Cerebellar nuclear complex (tissue), 1 donor: ENCODE measurements around the gene EVI5.

Source experiments
- DNase-seq, 2 experiments: peaks; one replicate each; lab custom pipeline; 2025; lab: John Stamatoyannopoulos, UW

EVI5 gene

DNA sequence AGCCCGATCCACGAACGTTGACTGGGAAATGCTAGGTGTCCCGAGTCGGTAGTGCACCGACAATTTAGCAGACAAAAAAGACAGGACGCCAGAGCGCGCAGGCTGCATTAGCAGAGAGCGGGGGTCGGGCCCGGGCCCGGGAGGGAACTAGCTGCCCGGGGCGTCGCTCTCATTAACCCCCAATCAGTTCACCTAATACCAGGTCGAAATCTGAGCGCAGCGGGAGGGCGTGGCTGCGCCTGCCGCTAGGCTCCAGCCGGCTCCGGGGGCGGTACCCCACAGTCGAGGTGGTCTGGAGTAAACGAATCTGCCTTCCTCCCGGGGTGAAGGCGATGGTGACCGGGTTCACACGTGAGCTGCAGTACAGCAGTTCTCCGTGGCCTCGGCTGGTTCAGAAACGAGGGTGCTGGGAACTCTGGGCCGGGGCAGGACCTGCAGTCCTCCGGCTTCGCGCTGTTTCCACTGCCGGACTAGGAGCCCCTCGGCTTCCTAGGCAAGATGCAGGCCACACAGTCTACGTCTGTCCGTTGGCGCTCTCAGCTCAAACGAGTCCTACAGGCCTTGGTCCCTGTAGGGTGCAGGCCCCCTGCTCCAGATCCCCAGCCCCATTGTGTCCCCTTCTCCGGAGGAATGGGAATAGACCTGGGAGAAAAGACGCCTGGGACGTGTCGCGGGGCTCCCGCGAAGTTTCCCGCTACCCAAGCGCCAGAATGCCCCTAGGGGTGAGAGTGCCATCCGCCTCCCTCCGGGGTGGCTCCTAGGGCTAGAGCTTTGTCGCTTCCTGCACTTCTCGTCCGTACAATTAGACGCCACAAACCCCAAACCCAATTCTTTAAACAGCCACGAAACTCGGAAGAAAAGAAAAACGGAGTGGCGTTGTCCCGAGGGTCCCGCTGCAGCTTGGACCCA lies 300.2 kb downstream of the EVI5 start:
- DNase-seq = no peak

DNA sequence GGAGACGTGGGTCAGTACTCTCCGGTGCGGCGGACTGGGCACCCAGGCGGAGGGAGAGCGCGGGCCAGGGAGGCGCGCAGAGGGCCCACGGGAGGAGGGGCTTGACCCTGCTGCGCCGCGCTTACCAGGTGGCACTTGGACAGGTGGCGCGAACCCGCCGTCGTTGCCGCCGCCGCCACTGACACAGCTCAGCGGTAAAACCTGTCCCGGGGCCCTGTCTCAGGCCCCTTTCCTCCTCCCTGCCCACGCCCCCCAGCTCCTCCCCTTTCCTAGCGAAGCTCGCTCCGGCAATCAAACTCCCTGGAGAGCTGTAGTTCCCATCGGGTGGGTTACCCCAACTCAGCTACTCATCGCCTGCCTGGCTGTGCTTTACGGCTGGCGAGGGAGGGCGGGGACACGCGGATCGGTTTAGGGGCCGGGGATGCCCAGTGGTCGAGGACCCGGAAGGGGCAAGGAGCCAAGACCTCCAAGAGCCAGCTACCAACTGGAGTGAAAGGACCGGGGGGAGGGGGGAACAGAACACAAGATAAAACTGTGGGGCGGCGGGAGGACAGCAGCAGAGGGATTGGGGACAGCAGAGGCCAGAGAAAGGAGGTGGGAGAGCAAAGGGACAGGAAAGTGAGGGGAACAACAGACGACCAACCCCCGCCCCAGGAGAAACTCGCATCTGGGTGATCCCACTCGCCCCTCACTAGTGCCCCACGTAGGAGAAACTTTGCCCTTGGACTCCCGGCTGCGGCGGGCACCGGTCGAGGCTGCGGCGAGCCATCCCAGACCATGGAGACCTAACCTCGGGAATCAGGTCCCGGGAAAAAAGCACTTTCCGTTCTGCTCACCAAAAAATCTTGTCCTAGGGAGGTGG lies 301.1 kb downstream of the EVI5 start:
- DNase-seq = no peak

DNA sequence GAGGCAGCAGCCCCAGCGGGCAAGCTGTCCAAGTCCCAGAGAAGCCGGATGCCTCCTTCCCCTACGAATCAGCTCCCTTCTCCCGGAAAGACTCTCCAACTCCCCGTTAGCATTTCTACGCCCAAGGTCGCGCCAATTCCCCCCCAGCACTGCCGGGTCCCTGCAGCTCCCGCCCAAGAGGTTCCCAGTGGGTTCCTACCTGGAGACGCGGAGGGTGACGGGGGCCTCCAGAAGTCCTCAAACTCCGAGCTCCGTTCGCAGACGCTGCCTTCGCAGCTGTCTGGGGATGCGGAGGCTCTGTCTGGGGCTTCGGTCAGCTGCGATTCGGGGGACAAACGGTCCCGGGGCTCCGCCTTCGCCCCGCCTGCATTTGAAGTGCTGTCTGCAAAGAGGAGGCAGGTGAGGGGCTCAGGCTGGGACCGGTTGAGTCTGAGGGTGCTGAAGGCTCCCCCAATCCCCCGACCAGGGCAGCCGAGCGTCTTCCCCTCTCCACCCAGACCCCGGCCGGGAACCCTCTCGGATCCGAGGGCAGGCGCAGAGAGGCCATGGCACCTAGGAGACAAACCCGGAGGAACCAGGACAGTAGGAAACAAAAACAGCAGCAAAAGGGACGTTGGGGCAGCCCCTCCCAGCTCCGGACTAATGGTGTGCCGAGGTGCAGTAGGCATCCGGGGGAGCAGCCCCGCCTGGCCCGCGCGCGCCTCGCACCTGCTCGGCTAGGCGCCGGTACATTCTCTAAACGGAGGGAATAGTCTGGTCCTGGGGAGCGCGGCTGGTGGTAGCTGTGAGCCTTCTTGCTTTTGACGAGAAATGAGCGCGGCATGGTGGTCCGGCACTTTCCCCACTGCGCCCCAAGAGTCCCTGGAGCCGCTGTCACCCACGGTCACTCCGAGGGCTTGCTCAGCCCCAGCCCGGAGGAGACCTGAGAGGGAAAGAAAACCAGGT lies 302.0 kb downstream of the EVI5 start:
- no peak for DNase-seq

DNA sequence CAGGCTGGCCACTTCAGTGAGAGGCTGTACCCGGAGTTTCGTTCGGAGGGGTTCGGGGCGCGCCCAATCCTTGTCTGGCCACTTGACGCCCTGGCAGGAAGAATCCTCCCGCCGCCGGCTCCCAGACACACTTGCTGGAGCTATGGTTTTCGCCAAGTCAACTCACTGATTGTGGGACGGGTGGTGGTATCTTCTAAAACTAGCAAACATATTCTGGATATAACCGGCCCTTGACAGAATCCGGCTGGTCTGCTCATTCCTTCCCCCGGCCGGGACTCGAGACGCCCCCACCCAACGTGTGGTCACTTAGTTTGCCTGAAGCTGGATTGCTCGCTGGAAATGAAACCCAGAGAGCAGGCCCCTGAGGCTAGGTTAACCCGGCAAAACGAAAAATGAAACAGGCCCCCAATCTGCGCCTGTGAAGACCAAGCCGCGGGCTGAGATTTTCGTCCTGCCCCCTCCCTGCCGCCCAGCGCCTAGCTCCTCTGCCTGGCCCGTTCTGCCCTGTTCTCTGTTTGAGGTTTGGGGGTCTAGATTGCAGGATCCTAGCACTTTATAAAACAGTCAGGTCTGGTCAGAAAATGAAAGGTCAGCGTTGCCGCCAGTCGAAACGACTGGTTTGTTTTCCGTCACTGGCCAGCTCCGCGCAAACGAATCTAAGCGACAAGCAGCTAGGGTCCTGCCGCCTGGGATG lies 302.8 kb downstream of the EVI5 start:
- DNase-seq = no peak

DNA sequence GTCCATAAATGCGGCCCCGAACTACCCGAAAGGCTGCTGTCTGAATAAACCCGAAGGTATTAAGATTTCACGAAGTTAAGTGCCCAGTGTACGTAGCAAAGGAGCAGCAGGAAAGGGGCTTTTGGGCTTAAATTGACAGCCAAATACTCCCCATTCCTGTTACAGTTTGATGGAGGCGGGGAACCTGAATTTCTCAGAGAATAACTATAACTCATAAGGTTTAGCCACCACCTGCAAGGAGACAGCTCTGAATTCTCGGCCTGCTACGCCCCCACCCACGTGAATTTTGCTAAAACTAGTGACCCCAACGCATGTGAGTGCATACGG lies 303.3 kb downstream of the EVI5 start:
- DNase-seq = no peak

DNA sequence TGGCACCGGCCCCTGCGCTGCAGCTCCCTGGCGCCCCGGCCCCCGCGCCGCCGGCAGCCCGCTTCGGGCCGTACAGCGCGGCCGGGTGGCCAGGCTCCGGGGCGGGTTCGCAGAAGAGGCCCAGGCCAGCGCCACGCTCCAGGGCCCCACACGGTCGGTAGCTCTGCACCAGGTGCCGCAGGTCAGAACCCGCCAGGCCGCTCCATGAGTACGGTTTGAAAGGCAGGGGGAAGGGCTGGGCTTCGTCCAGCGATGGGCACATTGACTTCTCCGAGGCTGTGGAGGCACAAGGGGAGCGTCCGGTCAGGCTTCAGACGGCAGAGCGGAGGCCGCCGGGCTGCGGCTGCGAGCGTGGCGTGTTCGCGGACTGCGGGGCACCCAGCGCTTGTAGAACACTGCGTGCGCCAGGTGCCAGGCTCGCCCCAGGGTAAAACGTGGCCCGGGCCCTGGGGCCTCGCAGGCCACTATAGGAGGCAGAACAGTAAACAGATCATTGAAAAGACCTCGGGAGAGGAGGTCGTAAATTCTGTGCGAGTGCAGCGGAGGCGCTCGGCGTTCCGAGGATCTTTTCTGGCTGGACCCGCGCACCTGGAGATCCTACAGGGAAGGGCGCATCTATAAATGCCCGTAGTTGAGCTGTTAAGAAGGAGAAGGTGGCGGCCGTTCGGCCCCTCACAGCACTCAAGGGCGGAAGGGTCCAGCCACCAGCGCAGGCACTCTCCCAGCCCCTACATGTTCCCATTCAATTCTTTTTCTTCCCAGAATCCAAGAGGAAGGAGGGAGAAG lies 303.9 kb downstream of the EVI5 start:
- no peak for DNase-seq

DNA sequence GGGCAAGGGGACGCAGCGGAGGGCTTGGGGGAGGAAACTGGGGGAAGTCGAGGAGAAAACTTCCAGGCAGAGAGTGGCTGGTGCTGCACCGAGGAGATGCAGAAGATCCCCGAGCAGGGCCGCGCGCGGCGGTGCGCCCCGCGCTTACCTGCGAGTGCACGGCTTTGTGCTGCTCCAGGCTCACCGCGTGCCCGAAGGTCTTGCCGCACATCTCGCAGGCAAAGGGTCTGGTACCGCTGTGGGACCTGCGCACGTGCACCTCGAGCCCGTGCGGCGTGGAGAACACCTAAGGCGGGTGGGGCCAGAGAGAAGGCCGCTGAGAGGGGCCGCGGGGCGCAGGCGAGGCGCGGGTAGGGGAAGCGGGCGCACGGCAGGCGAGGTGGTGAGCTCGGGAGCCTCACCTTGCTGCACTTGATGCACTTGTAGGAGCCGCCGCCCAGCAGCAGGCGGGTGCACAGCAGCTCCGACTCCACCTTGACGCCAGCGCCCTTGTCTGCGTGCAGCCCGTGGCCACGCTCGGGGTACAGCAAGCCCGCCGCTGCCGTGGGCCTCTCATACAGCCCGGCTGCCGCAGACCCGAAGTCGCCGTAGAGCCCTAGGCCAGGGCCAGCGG lies 304.6 kb downstream of the EVI5 start:
- no peak for DNase-seq

DNA sequence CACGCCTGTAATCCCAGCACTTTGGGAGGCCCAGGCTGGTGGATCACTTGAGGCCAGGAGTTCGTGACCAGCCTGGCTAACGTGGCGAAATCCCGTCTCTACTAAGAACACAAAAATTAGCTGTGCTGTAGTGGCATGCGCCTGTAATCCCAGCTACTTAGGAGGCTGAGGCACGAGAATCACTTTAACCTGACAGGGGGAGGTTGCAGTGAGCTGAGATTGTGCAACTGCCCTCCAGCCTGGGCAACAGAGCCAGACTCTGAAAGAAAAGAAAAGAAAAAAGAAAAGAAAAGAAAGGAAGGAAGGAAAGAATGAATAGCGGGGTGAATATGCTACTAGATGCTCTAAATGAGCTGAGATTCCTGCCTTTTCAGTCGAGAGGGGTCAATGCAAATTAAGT lies 305.3 kb downstream of the EVI5 start:
- no peak for DNase-seq

DNA sequence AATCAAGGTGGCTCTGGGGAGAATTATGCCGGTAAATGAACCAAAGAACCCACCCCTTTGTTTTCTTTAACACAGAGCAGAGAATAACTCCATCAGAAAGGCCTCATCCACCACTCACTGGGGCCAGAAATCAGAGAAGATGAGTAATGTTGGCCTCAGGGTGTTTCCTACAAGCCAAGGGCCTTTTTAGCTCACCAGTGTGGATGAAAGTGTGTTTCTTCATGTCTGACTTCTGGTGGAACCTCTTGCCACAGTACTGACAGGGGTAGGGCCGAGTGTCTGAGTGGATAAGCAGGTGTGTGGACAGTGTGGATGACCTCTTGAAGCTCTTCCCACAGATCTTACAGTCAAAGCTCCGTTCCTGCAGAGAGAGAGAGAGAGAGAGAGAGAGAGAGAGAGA lies 306.5 kb downstream of the EVI5 start:
- DNase-seq = no peak

DNA sequence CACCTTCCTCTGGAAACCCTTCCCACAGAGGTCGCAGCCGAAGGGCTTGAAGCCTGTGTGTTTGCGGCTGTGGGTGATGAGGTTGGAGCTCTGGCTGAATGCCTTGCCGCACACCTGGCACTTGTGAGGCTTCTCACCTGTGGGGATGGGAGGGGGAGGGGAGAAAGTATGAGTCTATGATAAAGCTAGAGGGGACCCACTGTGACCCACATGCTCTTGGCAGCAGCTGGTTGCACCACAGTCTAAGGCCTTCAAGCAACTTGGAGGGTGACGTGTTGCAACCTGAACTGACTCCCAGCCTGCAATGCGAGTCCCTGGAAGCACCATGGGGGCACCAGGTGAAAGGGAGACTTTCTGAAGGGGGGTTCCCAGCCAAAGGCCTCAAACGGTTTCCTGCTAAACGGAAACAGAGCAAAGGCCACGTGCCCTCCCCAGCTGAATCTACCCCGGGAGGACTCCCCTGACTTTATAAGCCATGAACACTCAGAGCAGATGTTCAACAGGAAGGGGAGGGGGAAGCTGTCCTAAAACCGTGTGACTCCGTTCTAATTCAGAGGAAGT lies 308.8 kb downstream of the EVI5 start:
- no peak for DNase-seq

DNA sequence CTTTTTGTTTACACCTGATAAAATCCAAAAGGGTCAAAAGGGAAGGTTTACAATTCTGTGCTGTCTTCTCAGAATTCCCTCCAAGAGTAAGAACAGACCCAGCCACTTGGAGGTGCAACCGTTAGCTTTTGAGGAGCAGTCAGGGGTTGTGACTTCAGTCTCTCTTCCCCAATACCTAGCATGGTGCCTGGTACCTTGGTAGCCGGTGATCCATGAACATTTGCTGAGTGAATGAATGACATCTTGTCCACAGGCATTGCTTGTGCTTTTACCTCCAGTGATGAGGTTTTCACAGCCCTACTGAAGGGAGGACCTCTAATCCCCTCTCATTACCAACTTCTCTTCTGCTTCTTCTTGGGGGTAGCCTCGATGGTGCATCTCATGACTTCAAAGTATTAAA lies 309.9 kb downstream of the EVI5 start:
- DNase-seq = no peak

DNA sequence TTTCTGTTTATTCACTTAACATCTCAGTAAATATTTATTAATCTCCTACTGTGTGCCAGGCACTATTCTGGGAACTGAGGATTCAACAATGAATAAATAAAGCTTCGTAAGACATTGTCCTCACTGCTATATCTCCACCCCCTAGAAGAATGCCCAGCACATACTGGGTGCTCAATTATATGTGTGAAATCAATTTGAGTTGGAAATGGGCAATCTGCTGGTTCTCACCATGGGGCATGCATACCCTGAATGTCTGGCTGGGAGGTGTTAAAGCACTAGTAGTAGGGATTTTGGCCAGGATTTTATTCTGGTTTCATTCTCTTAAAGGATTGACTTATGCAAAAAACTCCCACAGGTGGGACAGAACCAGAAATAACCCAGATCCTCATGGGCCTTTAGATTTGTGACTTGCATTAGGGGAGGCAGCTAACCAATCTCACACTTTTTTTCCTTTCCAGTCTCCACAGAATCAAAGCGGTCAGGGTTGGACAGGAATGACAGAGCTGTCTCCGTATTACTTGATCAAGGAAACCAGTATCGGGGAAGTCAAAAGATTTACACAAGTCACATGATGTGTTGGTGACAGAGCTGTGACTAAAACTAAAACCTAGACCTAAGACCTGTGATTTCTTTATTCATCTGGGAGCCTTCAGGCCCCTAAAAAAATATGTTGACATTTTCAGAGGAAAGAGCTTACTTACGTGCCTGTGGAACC lies 311.0 kb downstream of the EVI5 start:
- no peak for DNase-seq

DNA sequence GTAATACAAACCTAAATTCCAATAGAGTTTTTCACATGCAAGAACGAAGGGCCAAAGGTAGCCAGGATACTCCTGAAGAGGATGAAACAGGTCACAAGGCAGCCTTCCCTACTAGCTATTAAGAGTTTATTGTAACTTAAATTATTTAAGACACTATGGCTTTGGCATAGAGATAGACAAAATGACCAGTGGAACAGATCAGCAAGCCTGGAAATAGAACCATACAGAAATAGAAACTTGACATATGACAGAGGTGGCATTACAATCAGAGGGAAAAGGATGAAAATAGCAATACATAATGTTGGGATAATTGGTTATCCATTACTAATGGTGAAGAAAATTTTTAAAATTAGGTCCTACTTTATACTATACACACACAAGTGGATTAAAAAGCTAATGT lies 314.7 kb downstream of the EVI5 start:
- no peak for DNase-seq

DNA sequence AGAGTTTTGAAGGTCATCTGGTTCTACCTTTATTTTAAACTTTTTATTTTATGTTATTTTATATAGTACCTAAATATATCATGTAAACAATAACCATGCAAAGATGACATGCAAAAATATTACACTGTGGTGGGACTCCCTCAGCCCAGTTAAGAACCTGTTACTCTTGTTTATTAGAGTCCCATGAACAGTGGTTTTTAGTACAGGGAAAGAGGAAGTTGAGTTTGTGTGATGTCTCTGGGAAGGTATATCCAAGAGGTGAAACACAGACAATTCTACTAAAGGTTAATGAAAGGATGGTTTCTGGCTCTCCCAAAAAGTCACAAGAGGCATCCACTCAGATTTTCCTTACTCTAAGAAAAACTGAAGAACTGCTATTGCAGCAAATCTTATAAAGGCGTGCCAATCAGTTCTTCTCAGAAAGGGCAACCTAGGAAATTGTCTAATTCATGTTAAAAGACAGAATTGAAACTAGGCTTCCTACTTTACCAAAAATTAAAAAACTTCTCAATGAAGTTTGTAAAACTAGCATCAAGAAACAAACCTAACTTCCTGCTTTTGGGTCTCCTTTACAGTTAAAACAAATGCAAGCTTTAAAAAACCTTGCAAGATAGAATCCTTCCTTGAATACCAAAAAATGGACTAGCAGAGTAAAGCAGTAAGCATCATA lies 318.1 kb downstream of the EVI5 start:
- no peak for DNase-seq

DNA sequence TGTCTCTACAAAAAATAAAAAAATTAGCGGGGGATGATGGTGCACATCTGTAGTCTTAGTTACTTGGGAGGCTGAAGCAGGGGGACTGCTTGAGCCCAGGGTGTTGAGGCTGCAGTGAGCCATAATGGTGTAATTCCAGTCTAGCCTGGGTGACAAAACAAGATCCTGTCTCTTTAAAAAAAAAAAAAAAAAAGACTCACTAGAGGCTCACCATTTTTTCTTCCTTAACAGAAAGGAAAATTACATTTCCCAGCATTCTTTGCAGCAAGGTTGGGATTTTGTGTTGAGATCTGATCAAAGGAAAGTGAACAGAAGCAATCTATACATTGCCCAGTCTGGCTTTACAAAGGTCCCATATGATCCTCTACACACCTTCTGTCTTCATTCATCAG lies 319.7 kb downstream of the EVI5 start:
- no peak for DNase-seq

DNA sequence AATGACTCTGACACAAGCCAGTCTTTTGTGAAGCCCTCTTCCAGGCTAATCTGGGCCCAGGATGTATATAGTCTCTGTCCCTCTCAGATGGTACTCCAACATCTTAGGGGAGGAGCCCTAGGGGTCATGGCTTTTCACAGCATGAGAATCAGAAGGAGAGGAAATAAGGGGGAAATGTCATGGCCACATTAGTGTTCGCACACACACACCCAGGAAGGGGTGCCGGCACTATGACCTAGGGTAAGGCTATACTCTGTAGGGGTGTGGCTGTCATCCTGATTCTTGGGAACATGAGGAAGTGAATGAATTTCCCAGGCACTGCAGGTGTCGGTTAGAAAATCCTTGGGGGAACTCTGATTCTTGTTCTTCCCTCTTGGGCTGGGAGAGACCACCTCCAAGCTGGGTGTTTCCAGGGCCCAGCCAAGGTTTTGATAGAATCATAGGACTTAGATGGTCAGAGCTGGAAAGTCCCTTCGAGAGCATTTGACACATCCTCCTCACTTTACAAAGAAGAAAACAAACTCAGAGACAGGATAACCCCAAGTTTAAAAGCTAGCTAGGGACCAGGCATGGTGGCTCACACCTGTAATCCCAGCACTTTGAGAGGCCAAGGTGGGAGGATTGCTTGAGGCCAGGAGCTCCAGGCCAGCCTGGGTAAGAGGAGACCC lies 320.2 kb downstream of the EVI5 start:
- DNase-seq = no peak

DNA sequence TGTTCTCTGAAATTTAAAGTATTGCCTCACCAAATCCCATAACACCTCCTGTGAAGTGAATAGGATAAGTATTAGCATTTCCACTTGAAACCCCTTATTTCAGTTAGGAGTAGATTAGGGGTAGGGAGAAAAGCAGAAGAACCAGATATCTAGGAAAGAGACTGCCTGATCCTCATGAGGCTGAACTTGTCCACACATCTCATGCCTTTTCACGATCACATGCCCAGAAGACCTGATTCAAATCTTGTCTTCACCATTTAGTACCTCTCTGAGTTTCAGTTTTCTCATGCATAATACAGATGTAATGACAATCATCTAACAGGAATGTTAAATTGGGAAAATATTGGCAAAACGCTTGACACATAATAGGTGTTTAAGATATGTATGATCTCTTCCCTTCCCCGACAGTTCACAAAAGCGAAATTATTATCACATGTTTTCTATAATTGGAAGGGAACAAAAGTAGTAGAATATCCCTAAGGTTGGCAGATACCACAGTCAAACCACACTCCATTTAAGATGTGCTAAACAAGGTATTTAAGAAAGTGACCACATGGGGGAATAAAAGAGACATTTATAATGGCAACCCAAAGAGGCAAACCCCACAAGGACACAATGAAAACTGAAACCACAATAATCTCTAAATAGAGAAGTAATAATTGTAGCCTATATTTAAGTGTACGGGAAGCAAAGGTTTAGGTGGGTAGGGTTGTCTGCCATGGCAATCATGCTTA lies 323.4 kb downstream of the EVI5 start:
- no peak for DNase-seq
